Measurements from ENCODE around the gene NREP.

The NREP gene

GRCh38 chr5:111697215-111697614, 59.8 kb downstream of the NREP start:
- DNase-seq (ENCODE audit: low read depth): no peak

GRCh38 chr5:111695991-111696390, 61.0 kb downstream of the NREP start:
- DNase-seq (ENCODE audit: low read depth): no peak

DNA sequence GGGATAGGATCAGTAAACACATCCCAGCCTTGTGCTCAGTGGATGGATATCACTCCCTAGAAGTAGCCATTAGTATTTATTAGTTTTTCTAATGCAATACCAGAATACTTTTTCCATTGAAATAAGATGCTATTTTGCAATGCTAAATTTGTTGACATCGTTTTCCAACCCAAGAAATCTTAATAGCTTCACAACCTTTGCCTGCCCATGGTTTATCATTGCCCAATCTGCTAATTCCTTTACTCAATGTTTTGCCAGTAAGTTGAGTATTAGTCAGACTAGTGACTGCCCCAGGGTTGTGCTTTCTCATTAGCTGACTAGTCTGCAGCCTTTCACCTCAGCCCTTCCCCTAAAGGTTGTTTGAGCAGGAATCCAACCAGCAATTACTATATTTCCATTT, 62.9 kb downstream of the NREP start:
- DNase-seq (ENCODE audit: low read depth): no peak

- DNase-seq (ENCODE audit: low read depth): no peak
These were observed 65.1 kb downstream of the NREP start for GRCh38 chr5:111691914-111692313.

GRCh38 chr5:111691508-111691907, 65.5 kb downstream of the NREP start:
- DNase-seq (ENCODE audit: low read depth): no peak

GRCh38 chr5:111689357-111689935, 67.5 kb downstream of the NREP start:
- DNase-seq (ENCODE audit: low read depth): no peak

DNA sequence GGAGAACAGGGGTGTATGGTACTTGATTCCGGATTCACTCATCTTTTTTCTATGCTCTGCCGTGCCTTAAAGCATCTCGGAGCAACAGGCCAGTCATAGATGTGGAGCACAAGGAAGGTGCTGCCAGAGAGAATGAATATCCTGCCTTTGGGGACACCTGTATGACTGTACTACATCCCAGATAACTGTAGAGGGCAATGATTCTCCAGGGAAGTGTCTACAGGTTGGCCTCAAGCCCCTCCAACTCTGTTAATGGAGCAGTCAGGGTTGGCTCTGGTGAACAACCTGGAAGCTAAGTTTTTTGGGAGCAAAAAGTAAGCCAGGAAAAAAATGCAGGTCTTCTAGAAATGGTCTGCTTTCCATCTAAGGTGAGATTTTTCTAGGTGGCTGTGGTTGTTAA, 71.0 kb downstream of the NREP start:
- no peak for DNase-seq (ENCODE audit: low read depth)

DNA sequence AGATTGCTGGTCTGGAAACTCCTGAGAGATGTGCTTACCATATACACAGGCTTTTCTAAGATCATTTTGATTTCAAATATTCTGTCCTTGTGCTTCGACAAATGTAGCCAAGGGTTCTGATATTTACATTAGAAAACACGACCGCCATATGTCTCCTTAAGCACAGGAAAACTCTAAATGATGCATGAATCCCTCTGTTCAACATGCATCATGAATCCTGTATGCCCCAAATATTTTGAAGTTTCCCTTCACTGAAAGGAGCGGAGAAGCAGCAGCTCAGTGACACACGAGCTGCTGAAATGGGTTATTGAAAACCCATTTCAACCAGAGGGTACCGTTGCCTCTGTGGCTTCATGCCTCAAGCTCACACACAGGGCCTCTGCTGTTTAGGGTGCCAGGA, 74.4 kb downstream of the NREP start:
- DNase-seq (ENCODE audit: low read depth): no peak

DNA sequence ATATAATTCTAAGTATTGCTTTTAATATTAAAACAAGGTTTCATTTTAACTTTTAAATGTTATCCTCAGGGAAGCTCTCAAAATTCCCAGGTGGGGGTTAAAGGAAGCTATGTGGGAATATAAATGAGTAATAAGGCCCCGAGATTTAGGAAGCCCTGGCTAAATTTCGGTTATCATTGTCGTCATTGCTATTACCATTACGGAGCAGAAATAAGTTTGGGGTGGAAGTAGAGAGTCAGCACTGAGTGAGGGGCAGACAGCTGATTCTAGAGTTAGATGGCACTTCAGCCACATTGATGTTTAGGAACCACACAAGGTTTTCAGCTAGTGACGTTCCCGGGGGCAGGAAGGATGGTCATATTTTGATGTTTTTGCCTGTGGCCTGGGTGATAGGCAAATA, 74.9 kb downstream of the NREP start:
- DNase-seq (ENCODE audit: low read depth): no peak

DNA sequence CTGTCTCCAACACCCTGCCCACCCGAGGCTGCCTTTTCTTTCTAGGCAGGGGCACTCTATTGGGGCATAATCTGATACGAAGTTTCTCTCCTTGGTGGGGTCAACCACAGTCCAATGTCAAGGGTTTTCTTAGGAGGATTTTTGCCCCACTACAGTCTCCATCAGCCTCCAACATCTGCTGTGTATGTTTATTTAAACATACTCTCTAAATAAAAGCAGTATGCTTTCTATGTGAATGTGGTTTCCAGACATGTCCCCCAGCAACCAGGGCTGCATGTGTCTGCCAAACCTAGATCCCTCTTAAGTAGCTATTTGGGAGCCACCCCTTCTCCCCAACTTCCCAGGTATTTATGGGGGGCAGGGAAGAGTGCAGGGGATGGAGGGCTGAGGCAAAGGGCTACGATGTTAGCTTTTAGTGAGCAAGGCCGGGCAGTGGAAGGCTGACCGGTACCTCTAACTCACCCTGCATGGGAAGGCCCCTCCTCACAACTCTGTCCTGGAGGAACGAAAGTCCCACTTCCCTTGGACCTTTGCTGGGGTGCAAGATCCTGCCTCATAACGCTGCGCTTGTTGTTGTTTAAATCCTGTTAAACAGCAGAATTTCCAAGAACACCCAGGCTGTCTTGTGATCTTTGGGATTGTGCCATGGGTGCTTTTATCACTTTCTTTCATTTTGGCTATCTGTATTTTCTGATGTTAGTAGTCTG, 75.4 kb downstream of the NREP start:
- no peak for DNase-seq (ENCODE audit: low read depth)

DNA sequence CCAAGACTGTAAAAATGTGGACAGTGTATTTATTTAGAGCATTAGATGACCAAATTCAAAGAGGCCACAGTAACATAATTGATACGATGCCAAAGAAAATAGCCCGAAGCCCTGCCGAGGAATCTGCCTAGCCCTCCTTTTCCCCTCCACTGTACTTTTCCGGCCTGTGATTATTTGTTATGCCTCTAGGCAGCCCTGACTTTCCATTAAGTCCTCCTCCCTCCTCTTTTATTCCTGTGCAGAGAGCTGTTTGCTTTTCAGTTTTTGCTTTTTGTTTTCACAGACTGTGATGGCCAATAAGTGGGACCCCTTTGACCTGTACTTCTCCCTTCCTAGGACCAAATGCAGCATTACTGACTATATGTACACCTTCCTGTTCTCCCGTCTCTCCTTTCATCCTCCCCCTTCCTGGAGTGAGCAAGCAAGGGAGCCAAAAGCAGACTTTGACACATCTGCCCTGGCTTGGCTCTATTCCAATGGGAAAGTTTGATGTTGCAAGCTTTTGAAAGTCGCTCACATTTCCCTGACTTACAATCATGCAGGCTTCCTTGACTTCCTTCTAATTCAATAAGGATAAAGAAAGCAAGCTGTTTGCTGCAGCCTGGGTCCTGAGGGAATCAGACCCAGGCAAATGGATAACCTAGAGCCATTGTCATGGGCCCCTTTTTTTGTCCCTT, 76.1 kb downstream of the NREP start:
- DNase-seq (ENCODE audit: low read depth): no peak

DNA sequence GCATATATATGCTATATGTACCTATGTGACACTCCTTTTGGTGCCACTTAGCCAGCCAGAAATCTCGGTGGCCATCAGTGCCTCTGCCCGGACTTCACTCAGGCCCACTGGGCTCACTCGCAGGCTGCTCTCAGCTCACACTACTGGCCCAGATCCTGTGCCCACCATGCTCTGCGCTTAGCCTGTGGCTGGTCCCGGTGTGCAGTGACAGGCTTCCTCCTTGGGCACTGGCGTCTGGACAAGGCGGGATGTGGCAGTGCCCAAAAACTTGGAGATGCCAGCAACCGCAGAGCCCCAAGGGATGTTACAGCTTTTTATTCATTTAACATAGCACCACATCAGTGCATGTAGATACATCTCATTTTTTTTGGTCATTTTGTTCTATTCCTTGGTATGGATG, 77.4 kb downstream of the NREP start:
- no peak for DNase-seq (ENCODE audit: low read depth)
